GM23338 (cell line): ENCODE results near the gene KRT78. TPM values are rescaled to one million over a fixed set of nuclear protein-coding genes. Genes with fewer than 3 reads are reported as not detected.

ENCODE experiments used
- ATAC-seq: fragments of 200-7000 bp; cut with Tn5 transposase; 3 replicates; pipeline ENCODE4 v1.9.1; 2020
- DNase-seq: peaks from one replicate; pipeline ENCODE4 v3.0.0-alpha.2; 2015; ENCODE audit warnings: low spot score
- H2AFZ ChIP-seq: fragments of 200-600 bp; sonication (generic); 2 replicates; pipeline ENCODE4 v1.8.0; 2016; ENCODE audit warnings: antibody characterized with exemption, mild to moderate bottlenecking, moderate library complexity
- H3F3A ChIP-seq: fragments of 200-600 bp; sonication (generic); replicated peaks from 2 replicates; pipeline ENCODE4 v1.8.0; 2017; ENCODE audit warnings: antibody characterized with exemption, mixed run types, low read depth
- H3K27ac ChIP-seq: fragments of 200-600 bp; sonication (generic); 2 replicates; pipeline ENCODE4 v1.6.1; 2016; ENCODE audit warnings: low read depth
- H3K27me3 ChIP-seq: fragments of 200-600 bp; sonication (generic); 2 replicates; pipeline ENCODE4 v1.8.0; 2016; ENCODE audit warnings: mild to moderate bottlenecking, mixed run types, moderate library complexity; ENCODE audit not compliant: insufficient read depth
- H3K36me3 ChIP-seq: fragments of 200-600 bp; sonication (generic); 2 replicates; pipeline ENCODE4 v1.8.0; 2016; ENCODE audit warnings: mild to moderate bottlenecking; ENCODE audit not compliant: insufficient read depth
- H3K4me1 ChIP-seq: fragments of 200-600 bp; sonication (generic); 2 replicates; pipeline ENCODE4 v1.8.0; 2016; ENCODE audit warnings: mild to moderate bottlenecking, moderate library complexity; ENCODE audit not compliant: insufficient read depth
- H3K4me2 ChIP-seq: fragments of 200-600 bp; sonication (generic); 2 replicates; pipeline ENCODE4 v1.7.1; 2017; ENCODE audit warnings: mixed run types
- H3K4me3 ChIP-seq: fragments of 200-600 bp; sonication (generic); 2 replicates; pipeline ENCODE4 v1.6.1; 2016; ENCODE audit warnings: mixed run types
- H3K79me2 ChIP-seq: fragments of 200-600 bp; sonication (generic); replicated peaks from 2 replicates; pipeline ENCODE4 v1.8.0; 2017; ENCODE audit warnings: mild to moderate bottlenecking; ENCODE audit not compliant: insufficient read depth
- H3K9me2 ChIP-seq: fragments of 200-600 bp; sonication (generic); 2 replicates; pipeline ENCODE4 v1.8.0; 2017; ENCODE audit not compliant: insufficient read depth
- H4K20me1 ChIP-seq: fragments of 200-600 bp; sonication (generic); replicated peaks from 2 replicates; pipeline ENCODE4 v1.8.0; 2017; ENCODE audit warnings: mild to moderate bottlenecking; ENCODE audit not compliant: insufficient read depth
- H3K27ac Mint-ChIP-seq: 2 replicates; pipeline ENCODE4 v1.8.0; 2020; ENCODE audit warnings: inconsistent platforms, mild to moderate bottlenecking, moderate library complexity, mixed read lengths
- H3K27me3 Mint-ChIP-seq: 3 replicates; pipeline ENCODE4 v1.8.0; 2022; ENCODE audit warnings: low read depth, mild to moderate bottlenecking, moderate library complexity, mixed read lengths, inconsistent platforms; ENCODE audit not compliant: insufficient read depth, poor library complexity
- H3K36me3 Mint-ChIP-seq: 3 replicates; pipeline ENCODE4 v1.8.0; 2021; ENCODE audit warnings: low read depth, mild to moderate bottlenecking, inconsistent platforms, moderate library complexity, mixed read lengths
- H3K4me1 Mint-ChIP-seq: 3 replicates; pipeline ENCODE4 v1.8.0; 2020; ENCODE audit warnings: mild to moderate bottlenecking, inconsistent platforms, mixed read lengths
- H3K4me3 Mint-ChIP-seq: 3 replicates; pipeline ENCODE4 v1.8.0; 2021; ENCODE audit warnings: moderate library complexity, mild to moderate bottlenecking, inconsistent platforms, mixed read lengths
- H3K9me3 Mint-ChIP-seq: 3 replicates; pipeline ENCODE4 v1.8.0; 2020; ENCODE audit warnings: moderate library complexity, mild to moderate bottlenecking, inconsistent platforms, mixed read lengths
- CREB1 ChIP-seq: fragments of 250-450 bp; sonication (Bioruptor Pico); IDR thresholded peaks from 2 replicates; pipeline ENCODE4 v1.5.0; 2020; ENCODE audit warnings: low read depth, mild to moderate bottlenecking, moderate library complexity
- EZH2 ChIP-seq: fragments of 200-600 bp; sonication (generic); IDR thresholded peaks from one replicate; pipeline ENCODE4 v1.8.0; 2017; ENCODE audit warnings: antibody characterized with exemption, mild to moderate bottlenecking, low read depth; ENCODE audit not compliant: unreplicated experiment
- EZH2phosphoT487 ChIP-seq: fragments of 200-600 bp; sonication (generic); IDR thresholded peaks from one replicate; pipeline ENCODE4 v1.8.1; 2018; ENCODE audit warnings: antibody characterized with exemption; ENCODE audit not compliant: unreplicated experiment
- JUNB ChIP-seq: IDR thresholded peaks from one replicate; pipeline ENCODE4 v1.6.1; 2016; ENCODE audit warnings: antibody characterized with exemption; ENCODE audit not compliant: unreplicated experiment
- NANOG ChIP-seq: IDR thresholded peaks from 2 replicates; pipeline ENCODE4 v1.6.1; 2016; ENCODE audit warnings: antibody characterized with exemption, borderline replicate concordance
- POLR2AphosphoS5 ChIP-seq: IDR thresholded peaks from 2 replicates; pipeline ENCODE4 v1.6.1; 2016; ENCODE audit warnings: antibody characterized with exemption, low read depth
- STAT1 ChIP-seq: IDR thresholded peaks from one replicate; pipeline ENCODE4 v1.6.1; 2016; ENCODE audit warnings: antibody characterized with exemption; ENCODE audit not compliant: unreplicated experiment
- ZNF114 ChIP-seq: fragments of 250-450 bp; sonication (Bioruptor Pico); IDR thresholded peaks from 2 replicates; pipeline ENCODE4 v1.5.0; 2020; ENCODE audit warnings: mild to moderate bottlenecking, moderate library complexity
- ZNF331 ChIP-seq: fragments of 250-450 bp; sonication (Bioruptor Pico); IDR thresholded peaks from 2 replicates; pipeline ENCODE4 v1.5.0; 2020; ENCODE audit warnings: low read depth, mild to moderate bottlenecking, moderate library complexity
- polyA plus RNA-seq: library from polyadenylated mRNA; unstranded; fragments of >200 nt; fragmentation: Nextera tagmentation; extraction: Ambion mirVana; gene quantifications from 2 replicates; pipeline ENCODE4 v1.2.1, GENCODE V29; 2016
- total RNA-seq: library from RNA; depleted of rRNA; stranded (reverse); fragments of >200 nt; shearing (Covaris generic); gene quantifications from 2 replicates; pipeline ENCODE4 v1.2.3, GENCODE V29; 2014
- TF ChIP-seq, protein P1 (sequence below): IDR thresholded peaks from one replicate; pipeline ENCODE4 v1.6.1; 2018; ENCODE audit warnings: antibody characterized with exemption; ENCODE audit not compliant: unreplicated experiment
- TF ChIP-seq, protein P2 (sequence below): IDR thresholded peaks from 2 replicates; pipeline ENCODE4 v1.6.1; 2016; ENCODE audit warnings: antibody characterized with exemption
- TF ChIP-seq, protein P3 (sequence below), 2 experiments: fragments of 200-600 bp in 1 of 2; sonication (generic) in 1 of 2; conservative IDR thresholded peaks; 2 replicates each; pipeline versions ENCODE4 v1.5.1 to v1.6.1; 2016 to 2017; ENCODE audit warnings: antibody characterized with exemption in 2 of 2, low read depth in 2 of 2, mild to moderate bottlenecking in 2 of 2, moderate library complexity in 1 of 2

The KRT78 gene
- total and polyA plus RNA-seq, 2 experiments from 2014 or later, result not detected

DNA sequence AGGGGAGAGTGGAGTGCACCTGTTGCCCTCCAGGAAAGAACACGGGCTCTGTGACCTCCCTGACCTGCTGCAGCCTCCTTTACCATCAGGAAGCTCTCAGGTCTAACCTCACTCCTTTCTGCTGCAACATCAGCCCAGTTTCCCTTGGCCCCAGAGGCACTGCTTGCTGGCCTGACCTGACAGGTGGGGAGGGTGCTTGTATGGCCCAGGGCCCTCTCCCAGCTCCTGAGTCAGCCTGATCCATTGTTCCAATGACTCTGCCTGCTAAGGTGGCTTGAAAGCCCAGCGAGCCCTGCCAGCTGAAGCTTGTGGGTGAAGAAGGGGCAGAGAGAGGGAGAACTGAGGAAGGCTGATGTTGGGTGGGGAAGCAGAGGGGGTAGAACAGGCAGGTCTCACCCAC lies 13.2 kb upstream of the KRT78 start (continued):
- TF ChIP-seq, protein P1, sequence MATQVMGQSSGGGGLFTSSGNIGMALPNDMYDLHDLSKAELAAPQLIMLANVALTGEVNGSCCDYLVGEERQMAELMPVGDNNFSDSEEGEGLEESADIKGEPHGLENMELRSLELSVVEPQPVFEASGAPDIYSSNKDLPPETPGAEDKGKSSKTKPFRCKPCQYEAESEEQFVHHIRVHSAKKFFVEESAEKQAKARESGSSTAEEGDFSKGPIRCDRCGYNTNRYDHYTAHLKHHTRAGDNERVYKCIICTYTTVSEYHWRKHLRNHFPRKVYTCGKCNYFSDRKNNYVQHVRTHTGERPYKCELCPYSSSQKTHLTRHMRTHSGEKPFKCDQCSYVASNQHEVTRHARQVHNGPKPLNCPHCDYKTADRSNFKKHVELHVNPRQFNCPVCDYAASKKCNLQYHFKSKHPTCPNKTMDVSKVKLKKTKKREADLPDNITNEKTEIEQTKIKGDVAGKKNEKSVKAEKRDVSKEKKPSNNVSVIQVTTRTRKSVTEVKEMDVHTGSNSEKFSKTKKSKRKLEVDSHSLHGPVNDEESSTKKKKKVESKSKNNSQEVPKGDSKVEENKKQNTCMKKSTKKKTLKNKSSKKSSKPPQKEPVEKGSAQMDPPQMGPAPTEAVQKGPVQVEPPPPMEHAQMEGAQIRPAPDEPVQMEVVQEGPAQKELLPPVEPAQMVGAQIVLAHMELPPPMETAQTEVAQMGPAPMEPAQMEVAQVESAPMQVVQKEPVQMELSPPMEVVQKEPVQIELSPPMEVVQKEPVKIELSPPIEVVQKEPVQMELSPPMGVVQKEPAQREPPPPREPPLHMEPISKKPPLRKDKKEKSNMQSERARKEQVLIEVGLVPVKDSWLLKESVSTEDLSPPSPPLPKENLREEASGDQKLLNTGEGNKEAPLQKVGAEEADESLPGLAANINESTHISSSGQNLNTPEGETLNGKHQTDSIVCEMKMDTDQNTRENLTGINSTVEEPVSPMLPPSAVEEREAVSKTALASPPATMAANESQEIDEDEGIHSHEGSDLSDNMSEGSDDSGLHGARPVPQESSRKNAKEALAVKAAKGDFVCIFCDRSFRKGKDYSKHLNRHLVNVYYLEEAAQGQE, result no peak
- TF ChIP-seq, protein P2, sequence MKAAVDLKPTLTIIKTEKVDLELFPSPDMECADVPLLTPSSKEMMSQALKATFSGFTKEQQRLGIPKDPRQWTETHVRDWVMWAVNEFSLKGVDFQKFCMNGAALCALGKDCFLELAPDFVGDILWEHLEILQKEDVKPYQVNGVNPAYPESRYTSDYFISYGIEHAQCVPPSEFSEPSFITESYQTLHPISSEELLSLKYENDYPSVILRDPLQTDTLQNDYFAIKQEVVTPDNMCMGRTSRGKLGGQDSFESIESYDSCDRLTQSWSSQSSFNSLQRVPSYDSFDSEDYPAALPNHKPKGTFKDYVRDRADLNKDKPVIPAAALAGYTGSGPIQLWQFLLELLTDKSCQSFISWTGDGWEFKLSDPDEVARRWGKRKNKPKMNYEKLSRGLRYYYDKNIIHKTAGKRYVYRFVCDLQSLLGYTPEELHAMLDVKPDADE, result no peak
- TF ChIP-seq, protein P3, sequence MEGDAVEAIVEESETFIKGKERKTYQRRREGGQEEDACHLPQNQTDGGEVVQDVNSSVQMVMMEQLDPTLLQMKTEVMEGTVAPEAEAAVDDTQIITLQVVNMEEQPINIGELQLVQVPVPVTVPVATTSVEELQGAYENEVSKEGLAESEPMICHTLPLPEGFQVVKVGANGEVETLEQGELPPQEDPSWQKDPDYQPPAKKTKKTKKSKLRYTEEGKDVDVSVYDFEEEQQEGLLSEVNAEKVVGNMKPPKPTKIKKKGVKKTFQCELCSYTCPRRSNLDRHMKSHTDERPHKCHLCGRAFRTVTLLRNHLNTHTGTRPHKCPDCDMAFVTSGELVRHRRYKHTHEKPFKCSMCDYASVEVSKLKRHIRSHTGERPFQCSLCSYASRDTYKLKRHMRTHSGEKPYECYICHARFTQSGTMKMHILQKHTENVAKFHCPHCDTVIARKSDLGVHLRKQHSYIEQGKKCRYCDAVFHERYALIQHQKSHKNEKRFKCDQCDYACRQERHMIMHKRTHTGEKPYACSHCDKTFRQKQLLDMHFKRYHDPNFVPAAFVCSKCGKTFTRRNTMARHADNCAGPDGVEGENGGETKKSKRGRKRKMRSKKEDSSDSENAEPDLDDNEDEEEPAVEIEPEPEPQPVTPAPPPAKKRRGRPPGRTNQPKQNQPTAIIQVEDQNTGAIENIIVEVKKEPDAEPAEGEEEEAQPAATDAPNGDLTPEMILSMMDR (conservative IDR thresholded peaks at IDR 0.05; ENCODE audit: low read depth in 2 of 2), result no peak
- TF ChIP-seq EZH2phosphoT487 (no peak), NANOG (no peak), JUNB (no peak), STAT1 (no peak), POLR2AphosphoS5 (no peak)

DNA sequence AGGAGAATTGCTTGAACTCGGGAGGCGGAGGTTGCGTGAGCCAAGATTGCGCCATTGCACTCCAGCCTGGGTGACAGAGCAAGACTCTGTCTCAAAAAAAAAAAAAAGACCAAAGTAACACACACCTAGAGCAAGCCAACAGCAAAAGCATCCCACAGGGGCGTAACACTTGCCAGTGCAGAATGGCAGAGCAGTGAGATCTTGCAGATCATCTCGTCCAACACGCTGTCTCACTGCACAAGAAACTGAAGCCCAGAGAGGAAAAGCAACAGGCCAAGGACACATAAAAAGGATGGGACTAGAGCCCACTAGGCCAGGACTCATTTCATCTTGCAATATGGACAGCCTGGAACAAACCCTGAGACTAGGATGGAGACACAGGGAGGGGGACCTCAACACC lies 12.7 kb upstream of the KRT78 start:
- DNase-seq, result no peak
- H3K36me3 Mint-ChIP-seq, result no peaks in the 10 kb centered on the region
- no peak for ATAC-seq
- H3K4me3 ChIP-seq, result no peak overlapping the region
- no peaks in the 10 kb centered on the region for H3K9me3 Mint-ChIP-seq
- no peaks in the 10 kb centered on the region for H3F3A ChIP-seq
- H3K4me1 ChIP-seq, result no peaks in the 10 kb centered on the region
- H3K79me2 ChIP-seq, result no peaks in the 10 kb centered on the region
- H3K27me3 ChIP-seq, result no peaks in the 10 kb centered on the region
- no peak overlapping the region for H3K27ac ChIP-seq
- H3K4me3 Mint-ChIP-seq, result no peak overlapping the region
- H3K27ac Mint-ChIP-seq, result no peak overlapping the region
- H3K9me2 ChIP-seq, result no peaks in the 10 kb centered on the region
- no peaks in the 10 kb centered on the region for H4K20me1 ChIP-seq
- H3K36me3 ChIP-seq, result no peaks in the 10 kb centered on the region
- H3K4me1 Mint-ChIP-seq, result no peaks in the 10 kb centered on the region
- peaks cover 2% of the 10 kb centered on the region for H3K27me3 Mint-ChIP-seq
- no peak overlapping the region for H3K4me2 ChIP-seq
- no peak overlapping the region for H2AFZ ChIP-seq
- TF ChIP-seq ZNF331 (CRISPR knock-in tag) (no peak), JUNB (no peak), EZH2 (no peak), CREB1 (CRISPR knock-in tag) (no peak), EZH2phosphoT487 (no peak), ZNF114 (CRISPR knock-in tag) (no peak), POLR2AphosphoS5 (no peak), NANOG (no peak)
- TF ChIP-seq, protein P3 (conservative IDR thresholded peaks at IDR 0.05; ENCODE audit: low read depth in 2 of 2), result no peak
- TF ChIP-seq, protein P2, result no peak
